GM21786 (cell line): ENCODE results near the gene SMG6.

Experiments
- ATAC-seq: cut with Tn5 transposase; IDR thresholded peaks from one replicate; pipeline ENCODE4 v1.9.1; 2021; ENCODE audit not compliant: unreplicated experiment

The SMG6 gene

DNA sequence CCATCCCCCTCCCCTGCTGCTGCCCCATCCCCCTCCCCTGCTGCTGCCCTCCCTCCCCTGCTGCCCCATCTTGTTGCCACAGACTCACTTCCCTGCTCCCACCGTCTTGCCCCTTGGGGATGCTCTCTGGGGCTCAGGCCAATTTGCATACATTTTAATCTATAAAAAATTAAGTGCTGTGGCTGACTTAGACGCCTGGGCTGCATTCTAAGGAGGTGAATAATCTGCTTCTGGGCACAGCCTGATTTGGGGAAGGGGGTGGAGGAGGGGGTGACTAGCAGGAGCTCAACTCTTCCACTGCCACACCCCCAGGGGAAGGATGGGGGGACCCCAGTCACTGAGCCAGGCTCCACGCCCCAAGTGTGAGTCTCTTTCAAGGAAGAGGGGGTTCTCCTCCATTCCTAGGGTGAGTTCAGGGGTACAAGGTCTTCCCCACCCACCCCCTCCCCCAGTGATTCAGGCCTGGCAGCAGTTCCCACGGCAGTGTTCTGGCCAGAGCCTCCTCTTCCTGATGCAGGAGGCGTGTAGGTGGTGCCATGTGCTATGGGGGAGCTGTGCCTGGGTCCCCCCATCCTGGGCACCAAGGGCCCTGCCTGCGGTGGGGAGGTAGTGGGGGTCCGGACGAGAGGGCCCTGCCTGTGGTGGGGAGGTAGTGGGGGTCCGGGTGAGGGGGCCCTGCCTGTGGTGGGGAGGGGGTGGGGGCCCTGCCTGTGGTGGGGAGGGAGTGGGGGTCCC lies 268.6 kb downstream of the SMG6 start:
- ATAC-seq: no peak

DNA sequence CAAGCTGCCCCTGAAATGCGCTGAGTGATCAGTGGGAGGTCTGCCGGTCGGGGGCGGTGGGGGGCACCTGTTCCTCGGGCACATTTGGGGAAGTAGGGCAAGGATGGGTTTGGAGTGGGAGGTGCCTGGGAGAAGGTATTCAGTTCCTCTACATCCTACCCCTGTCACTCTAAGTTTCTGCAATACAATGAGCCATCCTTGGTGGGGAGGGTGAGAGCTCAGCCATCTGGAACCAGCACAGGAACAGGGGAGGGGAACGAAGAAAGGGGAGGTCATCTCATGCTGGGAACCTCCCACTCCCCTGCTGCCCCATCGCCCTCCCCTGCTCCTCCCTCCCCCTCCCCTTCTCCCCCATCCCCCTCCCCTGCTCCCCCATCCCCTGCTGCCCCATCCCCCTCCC lies 269.4 kb downstream of the SMG6 start:
- ATAC-seq: no peak

GRCh38 chr17:2033153-2033552 lies 270.4 kb downstream of the SMG6 start:
- no peak for ATAC-seq

DNA sequence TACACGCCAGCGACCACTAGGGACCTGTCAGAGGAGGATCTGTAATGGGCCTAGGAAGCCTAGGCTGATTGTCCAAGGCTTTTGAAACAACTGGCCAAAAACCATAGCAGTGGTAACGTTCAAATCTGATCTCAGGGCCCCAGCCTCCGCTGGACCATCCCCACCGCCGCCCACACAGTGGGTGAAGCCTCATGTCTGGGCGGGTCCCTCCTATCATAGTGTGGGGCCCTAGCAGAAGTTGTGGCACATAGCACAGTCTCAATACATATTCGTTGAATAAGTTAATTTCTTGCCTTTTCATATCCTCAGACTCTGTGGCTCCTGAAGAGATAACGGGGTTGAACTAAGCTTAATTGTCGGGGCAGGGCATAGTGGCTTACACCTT lies 272.8 kb downstream of the SMG6 start:
- no peak for ATAC-seq

DNA sequence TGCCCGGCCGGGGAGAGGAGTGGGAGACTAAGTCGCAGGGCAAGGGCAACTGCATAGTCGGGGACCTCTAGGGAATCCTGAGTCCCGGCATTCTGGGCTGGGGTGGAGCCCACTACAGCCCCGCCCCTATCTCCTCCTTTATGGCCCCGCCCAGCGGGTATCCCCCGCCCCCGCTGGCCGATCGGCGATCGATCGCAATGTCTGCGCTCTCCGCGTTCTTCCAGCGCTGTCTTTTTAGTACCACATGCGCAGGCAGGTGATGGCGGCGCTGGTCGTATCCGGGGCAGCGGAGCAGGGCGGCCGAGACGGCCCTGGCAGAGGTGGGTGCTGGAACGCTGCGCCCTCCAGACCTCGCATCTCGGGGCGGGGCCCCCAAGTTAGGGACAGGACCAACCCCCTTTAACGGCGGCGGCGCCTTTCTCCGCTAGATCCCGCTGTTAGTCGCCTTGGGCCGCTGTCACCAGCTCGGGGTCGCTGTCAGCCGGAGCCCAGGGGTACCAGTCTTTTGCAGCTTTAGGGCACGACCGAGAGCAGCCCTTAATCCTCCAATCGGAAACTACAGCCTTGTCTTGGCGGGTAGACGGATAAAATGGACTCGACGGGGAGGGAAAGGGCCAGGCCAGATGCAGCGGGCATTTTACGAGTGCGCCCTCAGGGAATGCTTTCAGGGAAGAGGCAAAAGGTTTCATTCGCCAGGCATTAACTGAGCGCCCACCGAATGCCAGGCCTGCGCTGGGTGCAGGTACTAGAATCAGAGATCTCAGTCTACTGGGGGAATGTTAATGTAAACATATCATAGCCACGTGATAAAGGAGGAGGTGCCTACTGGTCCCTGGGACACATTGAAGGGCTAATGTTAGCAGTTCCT lies 273.4 kb downstream of the SMG6 start, which contains the start of gene DPH1:
Gene DPH1, plus strand, starts transcription at position 243 of the 868 bp plus-strand sequence. Its CDS starts 17 bp downstream, at position 260.
- ATAC-seq: peak; percentile 75

GRCh38 chr17:2028737-2029136 lies 274.8 kb downstream of the SMG6 start:
- ATAC-seq: no peak

DNA sequence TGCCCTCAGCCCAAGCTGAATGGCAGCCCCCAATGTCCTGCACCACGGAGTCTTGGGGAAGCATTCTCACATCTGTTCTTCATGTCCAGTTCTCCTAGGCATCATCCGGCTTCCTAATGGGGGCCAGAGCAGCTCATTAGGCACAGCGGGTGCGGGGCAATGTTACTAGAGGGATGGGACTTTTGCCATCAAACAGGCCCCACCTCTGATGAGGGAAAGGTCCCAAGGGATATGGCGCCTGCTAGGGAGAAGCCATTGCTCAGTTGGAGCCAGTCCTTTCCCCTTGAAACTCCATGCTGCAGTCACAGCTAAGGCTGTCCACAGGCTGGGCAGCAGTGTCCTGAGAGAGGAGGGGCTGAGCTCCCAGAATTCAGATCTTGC lies 275.4 kb downstream of the SMG6 start:
- no peak for ATAC-seq

GRCh38 chr17:2027528-2028233 lies 275.9 kb downstream of the SMG6 start:
- ATAC-seq: no peak

DNA sequence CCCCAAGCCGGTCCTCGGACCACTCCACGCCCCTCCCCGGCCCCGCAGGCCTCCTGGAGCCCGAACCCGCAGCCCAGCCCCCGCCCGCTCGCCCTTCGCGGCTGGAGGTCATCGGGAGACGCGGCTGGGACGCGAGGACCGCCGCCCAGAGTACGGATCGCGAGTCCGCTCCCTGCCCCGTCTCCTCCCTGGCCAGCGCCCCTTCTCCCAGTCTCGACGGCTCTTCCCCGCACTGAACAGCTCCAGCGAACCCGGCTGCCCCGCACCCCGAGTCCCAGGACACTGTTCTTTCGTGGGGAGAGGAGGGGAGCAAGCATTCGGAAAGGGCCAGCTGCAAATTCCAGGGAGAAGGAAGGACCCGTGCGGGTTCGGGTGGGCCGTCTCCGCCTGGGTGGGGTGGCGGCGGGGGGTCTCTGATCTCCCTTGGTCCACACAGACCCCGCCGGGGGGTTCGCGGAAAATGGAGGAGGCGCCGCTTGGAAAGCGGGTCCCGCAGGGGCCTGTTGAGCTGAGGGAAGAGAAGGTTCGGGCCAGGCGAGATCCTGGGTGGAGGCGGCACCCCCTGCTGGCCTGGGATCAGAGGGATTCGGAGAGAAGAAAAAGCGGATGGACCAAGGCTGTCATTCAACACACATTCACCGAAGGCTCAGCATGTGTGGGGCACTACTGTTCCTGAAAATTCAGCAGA lies 277.8 kb downstream of the SMG6 start:
- ATAC-seq: no peak

DNA sequence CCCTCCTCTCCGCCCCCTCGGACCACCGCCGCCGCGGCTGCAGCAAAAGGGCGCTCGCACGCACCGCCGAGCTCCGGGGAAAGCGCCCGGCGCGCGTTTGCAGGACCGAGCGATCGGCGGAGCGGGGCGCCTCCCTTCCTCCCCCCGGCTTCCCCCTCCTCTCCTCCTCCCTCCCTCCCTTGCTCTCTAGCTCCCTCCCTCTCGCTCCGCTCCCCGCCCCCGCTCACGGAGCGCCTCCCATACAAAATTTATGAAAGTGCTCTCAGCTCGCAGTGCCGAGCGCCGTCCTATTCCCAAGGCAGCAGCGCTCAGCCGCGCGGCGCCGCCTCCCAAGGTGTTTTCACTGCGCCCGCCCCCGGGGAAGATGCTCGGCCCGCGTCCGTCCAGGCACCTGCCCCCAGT lies 278.4 kb downstream of the SMG6 start, which contains the start of gene RTN4RL1:
Gene RTN4RL1, minus strand, starts transcription at position 115 of the 402 bp plus-strand sequence. CDS start 469 bp downstream, outside the sequence.
- no peak for ATAC-seq

- no peak for ATAC-seq
Measured at GRCh38 chr17:2024572-2025219, 278.9 kb downstream of the SMG6 start.

- no peak for ATAC-seq
Measured at GRCh38 chr17:2023692-2024571, 279.7 kb downstream of the SMG6 start.

DNA sequence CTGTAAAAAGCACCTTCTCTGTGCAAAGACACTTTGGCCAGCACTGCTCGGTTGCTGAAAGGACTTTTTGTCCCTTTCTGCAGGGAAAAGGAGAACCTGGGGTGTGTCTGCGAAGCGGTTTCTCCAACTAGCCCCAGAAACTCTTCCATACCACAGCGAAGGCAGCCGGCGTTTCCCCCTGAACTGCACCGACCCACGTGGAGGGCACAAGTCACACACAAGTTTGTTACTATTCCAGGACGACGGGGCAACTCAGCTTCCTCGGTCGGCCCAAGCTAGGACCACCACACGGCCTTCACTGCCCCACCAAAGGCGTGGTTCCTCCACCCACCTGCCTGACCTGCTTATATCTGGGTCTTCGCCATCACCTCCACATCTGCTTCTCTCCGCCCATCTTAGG lies 280.3 kb downstream of the SMG6 start:
- ATAC-seq: no peak

GRCh38 chr17:2022647-2023240 lies 280.8 kb downstream of the SMG6 start:
- ATAC-seq: no peak

- no peak for ATAC-seq
Measured at GRCh38 chr17:2020721-2021120, 282.9 kb downstream of the SMG6 start.

GRCh38 chr17:2019723-2020122 lies 283.9 kb downstream of the SMG6 start:
- ATAC-seq: no peak

GRCh38 chr17:2018716-2019510 lies 284.7 kb downstream of the SMG6 start:
- no peak for ATAC-seq

DNA sequence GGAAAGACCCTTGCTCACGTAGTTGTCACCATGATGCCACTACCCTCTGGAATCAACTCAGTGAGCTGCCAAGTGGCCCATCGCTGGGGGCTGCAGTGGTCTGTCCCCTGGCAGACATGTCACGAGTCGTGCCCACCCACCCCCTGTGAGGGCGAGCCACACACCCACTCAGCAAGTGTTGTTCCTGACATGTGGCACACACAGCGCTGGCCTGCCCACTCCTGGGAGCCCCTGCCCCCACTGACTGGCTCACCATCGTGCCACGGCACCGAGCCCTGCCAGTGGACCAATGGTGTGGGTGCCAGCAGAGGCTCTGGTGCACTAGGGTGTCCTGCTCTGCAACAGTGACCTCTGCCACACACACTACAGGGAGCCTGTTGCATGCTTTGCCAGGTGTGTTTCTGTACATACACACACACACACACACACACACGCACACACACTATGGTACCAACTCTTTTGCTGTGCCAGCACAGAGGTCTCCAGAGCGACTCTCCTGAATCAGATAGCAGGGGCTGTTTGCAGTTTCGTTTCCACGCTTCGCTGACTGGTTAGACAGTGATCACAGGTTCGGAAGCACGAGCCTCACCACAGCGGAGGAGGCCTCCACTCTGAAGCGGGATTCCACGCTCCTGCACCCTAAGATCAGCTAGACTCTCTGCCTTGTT lies 286.2 kb downstream of the SMG6 start:
- no peak for ATAC-seq
